K562 (cell line): Measurements from ENCODE around the gene RBAK. TPM values are rescaled to one million over a fixed set of nuclear protein-coding genes. Genes with fewer than 3 reads are reported as not detected.
A peak's percentile ranks its signal among the peaks of the same experiment; 100 is the strongest.

ENCODE experiments used
- ATAC-seq: fragments of 200-7000 bp; cut with Tn5 transposase; 3 replicates; pipeline ENCODE4 v1.9.1; 2020; ENCODE audit warnings: moderate library complexity
- BruUV-seq: library from RNA; stranded (reverse); fragments of 400-500 nt; replicated peaks from 2 replicates; lab custom pipeline; 2021; lab: Mats Ljungman, UMichigan
- CTCF ChIA-PET: fragments of 300-600 bp; formaldehyde crosslinking; extraction: SDS; loops from one replicate; lab custom pipeline; 2021; ENCODE audit warnings: low intra/inter-chr PET ratio; lab: Yijun Ruan, JAX
- POLR2A ChIA-PET: fragments of 300-600, 350-650 bp; sonication (Branson Sonifier 250); formaldehyde crosslinking; extraction: SDS; loops from one replicate; lab custom pipeline; 2021; ENCODE audit warnings: antibody characterized with exemption, inconsistent platforms; lab: Yijun Ruan, JAX
- DNase-seq, 4 experiments: peaks; one replicate each; pipeline versions ENCODE4 v3.0.0 to v3.0.0-alpha.2; 2011 to 2018; ENCODE audit warnings: low spot score in 3 of 4, mixed read lengths in 3 of 4; ENCODE audit errors: extremely low read depth in 1 of 4
- FAIRE-seq: peaks from 2 replicates; lab custom pipeline; 2011; peaks lifted over from hg19 to GRCh38; lab: Jason Lieb, UNC
- H2AFZ ChIP-seq: 2 replicates; pipeline ENCODE4 v1.6.0; 2011; ENCODE audit warnings: low read depth, low read length, control low read depth, inconsistent platforms
- H3K27ac ChIP-seq: fragments of 200-600 bp; 3 replicates; pipeline ENCODE4 v1.8.0; 2011; ENCODE audit warnings: low read depth, mild to moderate bottlenecking, control low read depth, inconsistent platforms, low read length, moderate library complexity, mixed read lengths; ENCODE audit errors: extremely low read depth
- H3K27me3 ChIP-seq, 2 experiments: fragments of 300-600 bp in 1 of 2; 2 replicates in 1 of 2; 3 replicates in 1 of 2; pipeline versions ENCODE4 v1.6.0 to v1.8.0; 2011; ENCODE audit warnings: inconsistent platforms in 2 of 2, low read length in 2 of 2, mild to moderate bottlenecking in 1 of 2, mixed read lengths in 1 of 2, moderate library complexity in 1 of 2; ENCODE audit not compliant: control insufficient read depth in 2 of 2, insufficient read depth in 2 of 2
- H3K36me3 ChIP-seq: fragments of 300-600 bp; 3 replicates; pipeline ENCODE4 v1.8.0; 2011; ENCODE audit warnings: mild to moderate bottlenecking, low read length, inconsistent platforms; ENCODE audit not compliant: control insufficient read depth, insufficient read depth
- H3K4me1 ChIP-seq, 2 experiments: fragments of 200-600 bp in 1 of 2; replicated peaks in 1 of 2; 2 replicates in 1 of 2; 3 replicates in 1 of 2; pipeline versions ENCODE4 v1.5.1 to v1.8.0; 2011; ENCODE audit warnings: inconsistent platforms in 2 of 2, low read length in 2 of 2, mild to moderate bottlenecking in 1 of 2, mixed read lengths in 1 of 2, moderate library complexity in 1 of 2; ENCODE audit not compliant: control insufficient read depth in 2 of 2, insufficient read depth in 2 of 2
- H3K4me2 ChIP-seq: 2 replicates; pipeline ENCODE4 v1.6.1; 2011; ENCODE audit warnings: low read length, control low read depth, inconsistent platforms, mixed read lengths; ENCODE audit not compliant: insufficient read depth
- H3K4me3 ChIP-seq: fragments of 200-600 bp; sonication (generic), shearing (Covaris generic); 2 replicates; pipeline ENCODE4 v1.5.1; 2016; ENCODE audit warnings: control low read depth, inconsistent platforms
- H3K79me2 ChIP-seq: fragments of 200-600 bp; 3 replicates; pipeline ENCODE4 v1.8.0; 2011; ENCODE audit warnings: low read length, inconsistent platforms; ENCODE audit not compliant: control insufficient read depth, insufficient read depth
- H3K9ac ChIP-seq, 2 experiments: 2 replicates each; pipeline versions ENCODE4 v1.6.0 to v1.6.1; 2011; ENCODE audit warnings: low read depth in 2 of 2, low read length in 2 of 2, control low read depth in 1 of 2, inconsistent platforms in 1 of 2, mild to moderate bottlenecking in 1 of 2, mixed read lengths in 1 of 2; ENCODE audit not compliant: insufficient read depth in 1 of 2
- H3K9me1 ChIP-seq: one replicate; pipeline ENCODE4 v1.6.0; 2011; ENCODE audit warnings: inconsistent platforms, mild to moderate bottlenecking, low read length, moderate library complexity; ENCODE audit not compliant: control insufficient read depth, insufficient read depth
- H3K9me3 ChIP-seq: replicated peaks from 2 replicates; pipeline ENCODE4 v1.5.1; 2011; ENCODE audit warnings: low read depth, low read length, inconsistent platforms; ENCODE audit not compliant: control insufficient read depth, insufficient read depth
- H4K20me1 ChIP-seq: replicated peaks from 2 replicates; pipeline ENCODE4 v1.6.1; 2011; ENCODE audit warnings: low read length, inconsistent platforms, mixed read lengths; ENCODE audit not compliant: control insufficient read depth, insufficient read depth
- NFIC ChIP-seq: fragments of 450-650 bp; IDR thresholded peaks from 2 replicates; pipeline ENCODE4 v1.6.1; 2017; ENCODE audit warnings: mild to moderate bottlenecking, inconsistent platforms
- RBM17 ChIP-seq: fragments of 200-400 bp; formaldehyde crosslinking; IDR thresholded peaks from 2 replicates; pipeline ENCODE4 v1.6.1; 2017; ENCODE audit warnings: low read depth, mild to moderate bottlenecking, low read length, borderline replicate concordance
- WGBS: fragments of 100-300 bp; shearing (Covaris generic); methylation state at CpG from one replicate; pipeline ENCODE4 v1.1.6; 2016; ENCODE audit warnings: low coverage, mixed read lengths; ENCODE audit not compliant: insufficient coverage; ENCODE audit errors: missing lambda C conversion rate; 5-methylcytosine and 5-hydroxymethylcytosine counted together
- in situ Hi-C: fragments of 300-500 bp; cut with MboI; formaldehyde crosslinking; loops from 4 replicates; pipeline ENCODE4 v1.15.0; 2018; ENCODE audit warnings: inconsistent platforms, mixed read lengths
- intact Hi-C: fragments of 100-400 bp; cut with micrococcal nuclease; formaldehyde crosslinking; loops from 2 replicates; pipeline ENCODE4 v1.14.2; 2022
- polyA plus RNA-seq, 8 experiments: library from polyadenylated mRNA; depleted of rRNA in 4 of 8; stranded (reverse) in 5 of 8; unstranded in 3 of 8; fragments of >200 nt; fragmentation: Nextera tagmentation in 2 of 8; fragmentation: Illumina TruSeq in 1 of 8; extraction: Ambion mirVana in 2 of 8; extraction: Trizol in 1 of 8; gene quantifications; 2 replicates each; pipeline versions ENCODE4 v1.2.1 to v1.2.3, GENCODE V29; 2011 to 2014; ENCODE audit warnings: inconsistent platforms in 1 of 8, missing spikeins in 1 of 8
- small RNA-seq: library from RNA; depleted of rRNA; stranded (forward); fragments of <200 nt; gene quantifications from one replicate; pipeline ENCODE3, GENCODE V24; 2014
- total RNA-seq, 7 experiments: library from RNA; depleted of rRNA in 6 of 7; stranded (reverse); fragments of >200 nt in 6 of 7; fragmentation: Illumina TruSeq in 2 of 7; extraction: Trizol in 2 of 7; gene quantifications; 2 replicates each; pipeline versions ENCODE4 v1.2.1 to v1.2.3, GENCODE V29; 2011 to 2021; ENCODE audit warnings: low replicate concordance in 1 of 7

The RBAK gene
- total and polyA plus RNA-seq, 9 of the 15 experiments (the other 6 are each of a cell fraction or from before 2014, with no cell fraction given): 2.7 to 13.2 (median 10.1) TPM

GRCh38 chr7:5117095-5117970, 71.7 kb downstream of the RBAK start:
- ChIA-PET POLR2A (no interaction called here), CTCF (no interaction called here)
- H3K27me3 ChIP-seq: peaks cover 33 to 62% of the 10 kb centered on the region in 2 experiments
- H4K20me1 ChIP-seq: no peaks in the 10 kb centered on the region; the same call in 1 of the 2 replicates
- in situ Hi-C loops: no loop called here
- no peaks in the 10 kb centered on the region for H3K36me3 ChIP-seq
- no peak overlapping the region for H3K4me2 ChIP-seq
- intact Hi-C loops: no loop called here
- no peaks in the 10 kb centered on the region for H3K9me3 ChIP-seq
- DNase-seq (peak in 1 of 4 experiments; percentile 12), FAIRE-seq (no peak), ATAC-seq (peak; percentile 56)
- H3K79me2 ChIP-seq: no peaks in the 10 kb centered on the region
- 10% methylated on average over 46 of the region's 56 CpGs for WGBS
- no TSS peak for BruUV-seq
- H3K4me1 ChIP-seq: peaks cover 0 to 12% of the 10 kb centered on the region in 2 experiments; a peak in 2 of 5 replicates
- no peaks in the 10 kb centered on the region for H3K9me1 ChIP-seq
- H3K4me3 ChIP-seq: no peak overlapping the region
- H3K27ac ChIP-seq: no peak overlapping the region
- H2AFZ ChIP-seq: no peak overlapping the region
- peak overlapping the region in 1 of 2 experiments; percentile 9; a peak in 1 of 4 replicates for H3K9ac ChIP-seq
- TF ChIP-seq NFIC (0 out of 2 replicates have a peak, but pooled peaks have one; percentile 5), RBM17 (no peak)

Small RNA genes within 50 kb of the gene (small RNA-seq; reads per million reads assigned to genes)
- gene AC092032.1: not detected

Other genes starting within 250 kb of the RBAK start
- 0.12 TPM in 1 of 2 replicates, not detected in the other for gene PAPOLB, start 183.8 kb upstream of the RBAK start, total RNA-seq (2014; rRNA removed)
- 0.26 and 0.33 TPM in 2 replicates for gene PAPOLB, start 183.8 kb upstream of the RBAK start, total RNA-seq (2014; rRNA removed; fragmentation: Illumina TruSeq; extraction: Trizol)
- 0.23 and 0.29 TPM in 2 replicates for gene PAPOLB, start 183.8 kb upstream of the RBAK start, total RNA-seq (2015; rRNA removed; fragmentation: Illumina TruSeq; extraction: Trizol)
- 0.16 and 0.25 TPM in 2 replicates for gene PAPOLB, start 183.8 kb upstream of the RBAK start, total RNA-seq (2021)
- 0.01 and 0.04 TPM in 2 replicates for gene PAPOLB, start 183.8 kb upstream of the RBAK start, polyA plus RNA-seq (2011; rRNA removed)
- gene PAPOLB, start 183.8 kb upstream of the RBAK start, polyA plus RNA-seq (2014; fragmentation: Illumina TruSeq; extraction: Trizol): not detected in 2 replicates
- not detected for gene PAPOLB, start 183.8 kb upstream of the RBAK start, polyA plus RNA-seq (2014; fragmentation: Nextera tagmentation; extraction: Ambion mirVana)
- gene PAPOLB, start 183.8 kb upstream of the RBAK start, polyA plus RNA-seq (2014; rRNA removed): 0.05 TPM in 1 of 2 replicates, not detected in the other
- gene RADIL, start 162.1 kb upstream of the RBAK start, total RNA-seq (2014; rRNA removed): 4.6 and 4.8 TPM in 2 replicates
- gene RADIL, start 162.1 kb upstream of the RBAK start, total RNA-seq (2014; rRNA removed; fragmentation: Illumina TruSeq; extraction: Trizol): 0.25 and 0.48 TPM in 2 replicates
- 0.91 and 1.4 TPM in 2 replicates for gene RADIL, start 162.1 kb upstream of the RBAK start, total RNA-seq (2015; rRNA removed; fragmentation: Illumina TruSeq; extraction: Trizol)
- gene RADIL, start 162.1 kb upstream of the RBAK start, total RNA-seq (2021): 8.1 and 8.6 TPM in 2 replicates
- gene RADIL, start 162.1 kb upstream of the RBAK start, polyA plus RNA-seq (2011; rRNA removed): 2.4 and 2.7 TPM in 2 replicates
- gene RADIL, start 162.1 kb upstream of the RBAK start, polyA plus RNA-seq (2014; fragmentation: Illumina TruSeq; extraction: Trizol): 1.4 and 2.2 TPM in 2 replicates
- under 1 TPM in 1 of 2 experiments, not detected in 1; 0.06 TPM for gene RADIL, start 162.1 kb upstream of the RBAK start, polyA plus RNA-seq (2014; fragmentation: Nextera tagmentation; extraction: Ambion mirVana)
- 4.2 and 5.4 TPM in 2 replicates for gene RADIL, start 162.1 kb upstream of the RBAK start, polyA plus RNA-seq (2014; rRNA removed)
- gene MMD2, start 86.7 kb upstream of the RBAK start, total RNA-seq (2014; rRNA removed): 0.20 TPM in 1 of 2 replicates, not detected in the other
- gene MMD2, start 86.7 kb upstream of the RBAK start, total RNA-seq (2014; rRNA removed; fragmentation: Illumina TruSeq; extraction: Trizol): not detected in 2 replicates
- gene MMD2, start 86.7 kb upstream of the RBAK start, total RNA-seq (2015; rRNA removed; fragmentation: Illumina TruSeq; extraction: Trizol): not detected in 2 replicates
- not detected in 2 replicates for gene MMD2, start 86.7 kb upstream of the RBAK start, total RNA-seq (2021)
- not detected in 2 replicates for gene MMD2, start 86.7 kb upstream of the RBAK start, polyA plus RNA-seq (2011; rRNA removed)
- not detected in 2 replicates for gene MMD2, start 86.7 kb upstream of the RBAK start, polyA plus RNA-seq (2014; fragmentation: Illumina TruSeq; extraction: Trizol)
- gene MMD2, start 86.7 kb upstream of the RBAK start, polyA plus RNA-seq (2014; fragmentation: Nextera tagmentation; extraction: Ambion mirVana): not detected
- gene MMD2, start 86.7 kb upstream of the RBAK start, polyA plus RNA-seq (2014; rRNA removed): not detected in 2 replicates
- gene WIPI2, start 144.4 kb downstream of the RBAK start, total RNA-seq (2014; rRNA removed): 40.0 and 41.1 TPM in 2 replicates
- 33.9 and 39.1 TPM in 2 replicates for gene WIPI2, start 144.4 kb downstream of the RBAK start, total RNA-seq (2014; rRNA removed; fragmentation: Illumina TruSeq; extraction: Trizol)
- 31.7 and 35.1 TPM in 2 replicates for gene WIPI2, start 144.4 kb downstream of the RBAK start, total RNA-seq (2015; rRNA removed; fragmentation: Illumina TruSeq; extraction: Trizol)
- gene WIPI2, start 144.4 kb downstream of the RBAK start, total RNA-seq (2021): 55.0 and 59.4 TPM in 2 replicates
- gene WIPI2, start 144.4 kb downstream of the RBAK start, polyA plus RNA-seq (2011; rRNA removed): 91.6 and 92.9 TPM in 2 replicates
- gene WIPI2, start 144.4 kb downstream of the RBAK start, polyA plus RNA-seq (2014; fragmentation: Illumina TruSeq; extraction: Trizol): 53.2 and 54.7 TPM in 2 replicates
- 1 to 10 TPM; 7.9 to 8.0 TPM for gene WIPI2, start 144.4 kb downstream of the RBAK start, polyA plus RNA-seq (2014; fragmentation: Nextera tagmentation; extraction: Ambion mirVana)
- 56.2 and 60.8 TPM in 2 replicates for gene WIPI2, start 144.4 kb downstream of the RBAK start, polyA plus RNA-seq (2014; rRNA removed)
- 0.77 and 2.3 TPM in 2 replicates for gene SLC29A4, start 237.1 kb downstream of the RBAK start, total RNA-seq (2014; rRNA removed)
- gene SLC29A4, start 237.1 kb downstream of the RBAK start, total RNA-seq (2014; rRNA removed; fragmentation: Illumina TruSeq; extraction: Trizol): 0.03 and 0.29 TPM in 2 replicates
- gene SLC29A4, start 237.1 kb downstream of the RBAK start, total RNA-seq (2015; rRNA removed; fragmentation: Illumina TruSeq; extraction: Trizol): 0.14 and 0.19 TPM in 2 replicates
- 1.2 and 1.4 TPM in 2 replicates for gene SLC29A4, start 237.1 kb downstream of the RBAK start, total RNA-seq (2021)
- 1.1 and 1.2 TPM in 2 replicates for gene SLC29A4, start 237.1 kb downstream of the RBAK start, polyA plus RNA-seq (2011; rRNA removed)
- gene SLC29A4, start 237.1 kb downstream of the RBAK start, polyA plus RNA-seq (2014; fragmentation: Illumina TruSeq; extraction: Trizol): 0.37 and 1.1 TPM in 2 replicates
- under 1 TPM; 0.01 to 0.03 TPM for gene SLC29A4, start 237.1 kb downstream of the RBAK start, polyA plus RNA-seq (2014; fragmentation: Nextera tagmentation; extraction: Ambion mirVana)
- 0.82 and 1.2 TPM in 2 replicates for gene SLC29A4, start 237.1 kb downstream of the RBAK start, polyA plus RNA-seq (2014; rRNA removed)